Epithelial cell of proximal tubule (primary cell): ENCODE measurements around the gene ASIC4. TPM values are rescaled to one million over a fixed set of nuclear protein-coding genes. Genes with fewer than 3 reads are reported as not detected.

Experiments
- DNase-seq: peaks from one replicate; pipeline ENCODE4 v3.0.0-alpha.2; 2011; ENCODE audit warnings: low read depth
- H3K4me3 ChIP-seq: 2 replicates; pipeline ENCODE4 v1.5.1; 2011; ENCODE audit warnings: low read depth, mild to moderate bottlenecking, low read length
- CTCF ChIP-seq: conservative IDR thresholded peaks from 2 replicates; pipeline ENCODE4 v1.5.1; 2012; ENCODE audit warnings: low read depth, mild to moderate bottlenecking, low read length
- total RNA-seq: library from RNA; depleted of rRNA; stranded (reverse); fragments of >200 nt; gene quantifications from 2 replicates; pipeline ENCODE4 v1.2.3, GENCODE V29; 2015

The ASIC4 gene
- total RNA-seq, 1 donor from 2014 or later = not detected

GRCh38 chr2:219511547-219512325 is 2.5 kb upstream of the ASIC4 start:
- no peak for DNase-seq
- H3K4me3 ChIP-seq = no peak overlapping the region
- no peak for TF ChIP-seq CTCF

- no peak for DNase-seq
- TF ChIP-seq CTCF = no peak
- H3K4me3 ChIP-seq = no peak overlapping the region
Observed at GRCh38 chr2:219512524-219513216, 1.6 kb upstream of the ASIC4 start.

GRCh38 chr2:219513787-219514186 is 495 bp upstream of the ASIC4 start:
- no peak for TF ChIP-seq CTCF
- no peak for DNase-seq
- H3K4me3 ChIP-seq = no peak overlapping the region

- H3K4me3 ChIP-seq = no peak overlapping the region
- no peak for DNase-seq
- TF ChIP-seq CTCF = no peak
Observed at GRCh38 chr2:219514836-219515235, 554 bp downstream of the ASIC4 start.

- no peak overlapping the region for H3K4me3 ChIP-seq
- TF ChIP-seq CTCF = no peak
- no peak for DNase-seq
Observed at GRCh38 chr2:219515874-219516629, 1.8 kb downstream of the ASIC4 start.

- H3K4me3 ChIP-seq = no peak overlapping the region
- no peak for TF ChIP-seq CTCF
- no peak for DNase-seq
Observed at GRCh38 chr2:219516888-219517287, 2.6 kb downstream of the ASIC4 start.
